Colonic mucosa (tissue), 4 donors: ENCODE data around the gene WIZ. TPM values are rescaled to one million over a fixed set of nuclear protein-coding genes. Genes with fewer than 3 reads are reported as not detected.
"Not testable (repeated sequence)": the region's sequence is repeated elsewhere in the genome, so short reads cannot be mapped to it uniquely, and the experiment has no call there.

Experiments used
- DNase-seq: peaks from one replicate; pipeline ENCODE4 v3.0.0-alpha.2; 2020
- H3K27ac ChIP-seq: fragments of 200-600 bp; one replicate; pipeline ENCODE4 v1.8.0; 2021
- H3K27me3 ChIP-seq: fragments of 200-600 bp; one replicate; pipeline ENCODE4 v1.8.0; 2021
- H3K36me3 ChIP-seq: fragments of 200-600 bp; one replicate; pipeline ENCODE4 v1.8.0; 2021
- H3K4me1 ChIP-seq: fragments of 200-600 bp; one replicate; pipeline ENCODE4 v1.8.0; 2021; ENCODE audit warnings: mild to moderate bottlenecking
- H3K4me3 ChIP-seq: fragments of 200-600 bp; one replicate; pipeline ENCODE4 v1.8.0; 2021
- H3K9ac ChIP-seq, 2 donors: one replicate each; pipeline ENCODE4 v1.7.0; 2013; ENCODE audit warnings: control low read depth in 2 of 2, low read depth in 2 of 2, low read length in 2 of 2
- H3K9me3 ChIP-seq: fragments of 200-600 bp; one replicate; pipeline ENCODE4 v1.8.0; 2021
- intact Hi-C: fragments of 100-400 bp; cut with DNase I; formaldehyde crosslinking; loops from one replicate; pipeline ENCODE4 v1.14.1; 2022
- total RNA-seq, 2 donors: library from RNA; stranded (reverse); fragmentation: NEBNext Ultra II Directional in 1 of 2; extraction: Animal tissue kit (Norgen Biotek cat#: 25700) in 1 of 2; gene quantifications; one replicate each; pipeline ENCODE4 v1.2.1, GENCODE V29; 2021
- TF ChIP-seq, protein P1 (sequence below): fragments of 200-600 bp; IDR thresholded peaks from one replicate; pipeline ENCODE4 v1.8.0; 2022; ENCODE audit warnings: antibody characterized with exemption, mild to moderate bottlenecking
- donor health status: healthy.
- donor health status: DM: no; HTN: no; CAD: no.
- donor health status: DM: no; HTN: no; CAD: no.

Gene WIZ
- total RNA-seq, 2 donors from 2014 or later = 18.3 to 31.2 TPM

GRCh38 chr19:15418579-15419412 is 31.0 kb downstream of the WIZ start, which contains the start of gene AKAP8L:
Gene AKAP8L, minus strand, starts transcription at chr19:15418988. Its CDS starts 65 bp downstream, at chr19:15418923.
- TF ChIP-seq, protein P1, sequence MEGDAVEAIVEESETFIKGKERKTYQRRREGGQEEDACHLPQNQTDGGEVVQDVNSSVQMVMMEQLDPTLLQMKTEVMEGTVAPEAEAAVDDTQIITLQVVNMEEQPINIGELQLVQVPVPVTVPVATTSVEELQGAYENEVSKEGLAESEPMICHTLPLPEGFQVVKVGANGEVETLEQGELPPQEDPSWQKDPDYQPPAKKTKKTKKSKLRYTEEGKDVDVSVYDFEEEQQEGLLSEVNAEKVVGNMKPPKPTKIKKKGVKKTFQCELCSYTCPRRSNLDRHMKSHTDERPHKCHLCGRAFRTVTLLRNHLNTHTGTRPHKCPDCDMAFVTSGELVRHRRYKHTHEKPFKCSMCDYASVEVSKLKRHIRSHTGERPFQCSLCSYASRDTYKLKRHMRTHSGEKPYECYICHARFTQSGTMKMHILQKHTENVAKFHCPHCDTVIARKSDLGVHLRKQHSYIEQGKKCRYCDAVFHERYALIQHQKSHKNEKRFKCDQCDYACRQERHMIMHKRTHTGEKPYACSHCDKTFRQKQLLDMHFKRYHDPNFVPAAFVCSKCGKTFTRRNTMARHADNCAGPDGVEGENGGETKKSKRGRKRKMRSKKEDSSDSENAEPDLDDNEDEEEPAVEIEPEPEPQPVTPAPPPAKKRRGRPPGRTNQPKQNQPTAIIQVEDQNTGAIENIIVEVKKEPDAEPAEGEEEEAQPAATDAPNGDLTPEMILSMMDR = peak; percentile 60
- Histone ChIP-seq H3K27ac (peak within 1 kb of the TSS; percentile 83), H3K9ac (peak within 1 kb of the TSS; percentile 90 to 95), H3K4me3 (peak within 1 kb of the TSS; percentile 100), H3K9me3 (no peaks in the 10 kb centered on the region), H3K27me3 (no peaks in the 10 kb centered on the region), H3K36me3 (no peaks in the 10 kb centered on the region), H3K4me1 (peaks cover 18% of the 10 kb centered on the region)
- DNase-seq = peak; percentile 99
- intact Hi-C loops = no loop called here

DNA sequence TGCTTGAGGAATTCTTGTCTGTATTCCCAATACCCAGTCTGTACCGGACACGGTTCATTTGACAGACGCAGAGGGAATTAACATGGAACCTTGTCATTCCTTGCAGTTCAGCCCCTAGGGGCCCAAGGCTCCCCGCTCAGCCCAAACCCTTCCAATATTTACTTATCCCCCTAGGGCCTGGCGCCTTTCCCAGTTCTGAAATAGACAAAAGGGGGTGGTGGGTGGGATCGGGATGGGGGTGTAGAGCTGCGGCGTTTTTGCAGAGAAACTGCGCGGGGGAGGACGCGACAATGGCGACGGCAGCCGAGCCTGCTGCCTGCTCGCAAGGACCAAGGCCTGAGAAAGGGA is 31.6 kb downstream of the WIZ start:
- intact Hi-C loops = no loop called here
- H3K27ac ChIP-seq = peak overlapping the region; percentile 83
- no peaks in the 10 kb centered on the region for H3K27me3 ChIP-seq
- peak overlapping the region; percentile 90 to 95 for H3K9ac ChIP-seq
- DNase-seq = peak; percentile 29
- peak overlapping the region; percentile 100 for H3K4me3 ChIP-seq
- TF ChIP-seq, protein P1 = no peak
- no peaks in the 10 kb centered on the region for H3K9me3 ChIP-seq
- peaks cover 18% of the 10 kb centered on the region for H3K4me1 ChIP-seq
- H3K36me3 ChIP-seq = no peaks in the 10 kb centered on the region

DNA sequence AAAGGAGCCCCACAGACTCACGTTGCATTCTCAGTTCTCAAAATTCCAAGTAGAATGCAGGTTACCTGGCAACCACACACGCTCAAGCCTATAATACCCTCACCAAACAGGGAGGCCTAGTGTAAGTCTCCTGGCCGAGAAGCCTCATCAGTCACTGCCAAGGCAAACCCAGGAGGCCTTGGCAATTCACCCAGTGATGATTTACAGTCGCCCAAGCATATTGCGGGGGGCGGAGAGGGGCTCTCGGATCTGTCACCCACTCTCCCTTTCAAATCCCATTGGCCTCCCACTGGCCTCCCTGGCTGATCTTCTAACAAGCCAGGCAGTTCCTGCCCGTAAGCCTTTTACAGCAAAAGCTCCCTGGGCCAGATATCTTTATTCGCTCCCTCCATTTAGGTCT is 32.1 kb downstream of the WIZ start:
- Histone ChIP-seq H3K4me1 (peaks cover 18% of the 10 kb centered on the region), H3K4me3 (peak overlapping the region; percentile 100), H3K36me3 (no peaks in the 10 kb centered on the region), H3K27me3 (no peaks in the 10 kb centered on the region), H3K9ac (peak overlapping the region; percentile 90 to 95), H3K27ac (no peak overlapping the region), H3K9me3 (no peaks in the 10 kb centered on the region)
- DNase-seq = no peak
- TF ChIP-seq, protein P1 = no peak
- intact Hi-C loops = no loop called here

- Histone ChIP-seq H3K9ac (no peak overlapping the region), H3K27ac (no peak overlapping the region), H3K4me1 (peaks cover 12% of the 10 kb centered on the region), H3K4me3 (no peak overlapping the region), H3K36me3 (peaks cover 8% of the 10 kb centered on the region), H3K9me3 (no peaks in the 10 kb centered on the region), H3K27me3 (no peaks in the 10 kb centered on the region)
- TF ChIP-seq, protein P1 = no peak
- intact Hi-C loops = no loop called here
- no peak for DNase-seq
Measured at GRCh38 chr19:15412832-15413231, 36.9 kb downstream of the WIZ start.

GRCh38 chr19:15411351-15411750 is 38.4 kb downstream of the WIZ start:
- H3K9me3 ChIP-seq, H3K4me3 ChIP-seq, H3K27ac ChIP-seq, DNase-seq, H3K9ac ChIP-seq, intact Hi-C loops, H3K27me3 ChIP-seq, H3K4me1 ChIP-seq, H3K36me3 ChIP-seq: not testable (repeated sequence)

- H3K27me3 ChIP-seq = no peaks in the 10 kb centered on the region
- H3K36me3 ChIP-seq = peaks cover 11% of the 10 kb centered on the region
- intact Hi-C loops = no loop called here
- no peak overlapping the region for H3K27ac ChIP-seq
- H3K9ac ChIP-seq = no peak overlapping the region
- H3K9me3 ChIP-seq = no peaks in the 10 kb centered on the region
- TF ChIP-seq, protein P1 = no peak
- H3K4me3 ChIP-seq = no peak overlapping the region
- H3K4me1 ChIP-seq = no peaks in the 10 kb centered on the region
- DNase-seq = no peak
Measured at GRCh38 chr19:15404780-15405211, 45.0 kb downstream of the WIZ start.
